ENCODE measurements around the gene ZNF276.
"Not testable (repeated sequence)": the region's sequence is repeated elsewhere in the genome, so short reads cannot be mapped to it uniquely, and the experiment has no call there.

ZNF276 gene

GRCh38 chr16:89749637-89750036 lies 28.3 kb downstream of the ZNF276 start:
- peak in 13 of 42 donors; percentile 18 to 56 (median 36) for DNase-seq
- intact Hi-C loops (cut with DNase I), result no loop called here

GRCh38 chr16:89759746-89760340 lies 38.5 kb downstream of the ZNF276 start:
- intact Hi-C loops (cut with DNase I), result no loop called here
- DNase-seq, result no peak

DNA sequence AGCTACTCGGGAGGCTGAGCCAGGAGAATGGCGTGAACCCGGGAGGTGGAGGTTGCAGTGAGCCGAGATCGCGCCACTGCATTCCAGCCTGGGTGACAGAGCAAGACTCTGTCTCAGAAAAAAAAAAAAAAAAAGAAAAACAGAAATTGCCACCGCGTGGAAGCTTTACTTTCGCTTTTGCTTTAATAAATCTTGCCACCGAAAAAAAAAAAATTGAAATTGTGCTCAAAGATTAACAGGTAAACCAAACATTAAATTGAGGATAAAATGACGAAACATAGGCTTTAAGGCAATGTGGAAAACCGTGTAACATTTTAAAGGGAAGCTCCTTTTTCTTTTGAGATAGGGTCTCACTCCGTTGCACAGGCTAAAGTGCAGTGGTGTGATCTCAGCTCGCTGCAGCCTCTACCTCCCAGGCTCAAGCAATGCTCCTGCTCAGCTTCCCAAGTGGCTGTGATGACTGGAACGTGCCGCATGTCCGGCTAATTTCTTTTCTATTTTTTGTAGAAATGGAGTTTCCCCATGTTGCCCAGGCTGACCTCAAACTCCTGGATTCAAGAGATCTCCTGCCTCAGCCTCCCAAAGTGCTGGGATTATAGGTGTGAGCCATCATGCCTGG lies 40.1 kb downstream of the ZNF276 start:
- no peak for DNase-seq
- intact Hi-C loops (cut with DNase I), result no loop called here

DNA sequence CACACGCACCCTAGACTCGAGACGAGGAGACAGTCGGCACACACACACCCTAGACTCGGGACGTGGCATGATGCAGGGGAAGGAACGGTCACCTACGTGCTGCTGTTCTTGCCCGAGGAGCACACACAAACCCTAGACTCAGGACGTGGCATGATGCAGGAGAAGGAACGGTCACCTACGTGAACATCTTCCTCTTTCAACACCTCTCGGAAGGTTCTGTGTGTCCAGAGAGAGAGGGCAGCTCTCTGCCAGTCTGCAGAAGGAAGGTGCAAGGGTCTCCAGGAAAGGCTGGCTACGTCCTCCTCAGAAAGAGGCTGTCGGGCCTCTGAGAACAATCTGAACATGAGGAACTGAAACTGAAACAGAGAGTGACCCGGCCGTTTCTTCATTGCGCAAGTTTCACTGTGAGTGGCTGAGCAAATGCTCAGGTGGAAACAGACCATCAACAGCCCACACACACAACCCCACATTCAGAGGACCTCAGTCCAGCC lies 43.4 kb downstream of the ZNF276 start:
- intact Hi-C loops (cut with DNase I), result no loop called here
- peak in 17 of 42 donors; percentile 13 to 64 (median 40) for DNase-seq

DNA sequence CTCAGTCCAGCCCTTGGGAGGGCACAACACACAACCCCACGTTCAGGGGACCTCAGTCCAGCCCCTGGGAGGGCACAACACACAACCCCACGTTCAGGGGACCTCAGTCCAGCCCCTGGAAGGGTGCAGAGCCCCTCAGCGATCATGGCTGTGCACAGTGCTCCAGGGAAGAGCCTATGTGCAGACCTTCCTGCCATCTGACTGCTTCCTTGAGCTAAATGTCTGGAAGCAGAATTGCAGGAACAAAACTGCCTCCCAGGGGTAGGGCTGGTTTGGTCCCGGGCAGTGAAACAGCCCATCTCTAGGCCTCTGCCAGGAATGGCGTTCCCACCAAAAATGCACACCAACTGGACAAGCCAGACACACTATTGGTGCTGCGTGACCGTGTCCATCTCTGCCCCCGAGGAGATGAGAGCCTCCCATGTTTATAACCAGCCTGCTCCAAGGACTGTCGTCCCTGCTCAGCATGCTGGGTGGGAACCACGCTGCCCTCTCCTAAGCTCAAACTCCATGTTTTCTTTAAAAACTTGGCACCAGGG lies 44.0 kb downstream of the ZNF276 start:
- intact Hi-C loops (cut with DNase I), result no loop called here
- no peak for DNase-seq

DNA sequence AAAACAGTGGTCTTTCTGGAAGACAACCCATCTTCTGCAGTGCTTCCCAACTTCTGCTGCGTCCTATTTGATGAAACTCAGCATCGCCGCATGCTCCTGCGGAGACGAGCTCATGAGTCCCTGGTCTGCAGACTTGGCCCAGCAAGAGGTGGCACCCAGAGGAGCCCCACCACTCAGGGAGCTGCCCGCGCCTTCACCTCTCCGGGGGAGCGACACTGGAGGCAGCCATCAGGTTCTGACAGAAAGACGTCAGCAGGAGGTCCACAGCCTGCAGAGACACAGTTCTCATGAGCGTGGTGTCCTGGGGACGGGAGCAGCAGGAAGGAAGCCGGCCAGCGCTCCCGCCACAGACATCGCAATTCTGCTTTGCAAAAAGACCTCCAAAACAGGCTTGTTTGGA lies 49.0 kb downstream of the ZNF276 start:
- intact Hi-C loops (cut with DNase I), result no loop called here
- no peak for DNase-seq

DNA sequence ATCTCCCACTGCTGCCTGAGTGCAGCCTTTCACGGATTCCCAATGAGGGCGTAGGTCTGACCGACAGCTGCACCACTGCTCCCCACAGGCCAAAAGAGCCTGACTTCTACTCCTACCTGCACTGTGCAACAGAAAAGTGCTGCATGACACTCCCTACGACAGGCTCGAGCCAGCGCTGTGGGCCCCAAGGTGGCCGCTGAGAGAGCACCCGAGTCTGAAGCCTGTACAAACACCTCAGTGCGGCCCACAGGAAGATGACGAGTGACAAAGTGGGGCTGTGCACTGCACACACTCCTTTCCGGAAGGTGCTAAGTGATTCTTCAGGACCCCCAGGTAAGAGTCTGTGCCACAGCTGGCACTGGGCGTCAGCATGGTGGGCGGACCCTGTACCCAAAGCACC lies 53.9 kb downstream of the ZNF276 start:
- intact Hi-C loops (cut with DNase I), result no loop called here
- no peak for DNase-seq

DNA sequence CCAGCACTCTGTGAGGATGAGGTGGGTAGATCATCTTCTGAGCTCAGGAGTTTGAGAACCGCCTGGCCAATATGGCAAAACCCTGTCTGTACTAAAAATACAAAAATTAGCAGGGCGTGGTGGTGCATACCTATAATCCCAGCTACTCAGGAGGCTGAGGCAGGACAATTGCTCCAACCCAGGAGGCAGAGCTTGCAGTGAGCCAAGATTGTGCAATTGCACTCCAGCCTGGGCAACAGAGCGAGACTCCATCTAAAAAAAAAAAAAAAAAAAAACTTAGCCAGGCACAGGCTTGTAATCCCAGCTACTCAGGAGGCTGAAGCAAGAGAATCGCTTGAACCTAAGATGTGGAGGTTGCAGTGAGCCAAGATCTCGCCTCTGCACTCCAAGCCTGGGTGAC lies 56.9 kb downstream of the ZNF276 start:
- intact Hi-C loops (cut with DNase I); DNase-seq: not testable (repeated sequence)

DNA sequence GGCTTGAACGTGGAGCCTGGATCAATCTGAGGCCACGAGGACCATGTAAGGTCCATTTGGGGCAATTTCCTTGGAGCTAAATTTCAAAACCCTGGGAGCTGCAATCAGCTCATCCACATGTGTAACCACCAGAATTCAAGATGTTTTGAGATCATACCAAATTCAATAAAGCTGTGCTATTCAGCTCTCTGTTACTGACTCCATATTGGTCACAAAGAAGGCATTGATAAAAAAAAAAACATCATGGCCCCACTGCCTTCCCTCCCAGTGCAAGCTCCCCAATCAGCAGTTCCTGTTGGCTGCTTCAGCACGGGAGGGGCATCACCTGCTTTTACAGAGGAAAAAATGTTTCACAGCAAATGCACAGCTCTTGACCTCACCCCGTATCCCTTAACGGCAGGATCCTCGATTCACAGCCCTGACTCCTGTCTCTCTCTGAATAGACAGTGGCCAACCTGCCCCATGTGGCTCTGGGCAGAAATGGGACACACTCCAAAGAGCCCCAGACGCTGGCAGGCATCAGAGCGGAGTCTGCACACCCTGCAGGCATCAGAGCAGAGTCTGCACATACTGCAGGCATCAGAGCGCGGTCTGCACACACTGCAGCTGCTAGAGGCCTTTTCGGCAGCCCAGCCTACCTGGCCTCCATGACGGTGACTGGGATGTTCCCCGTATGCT lies 58.0 kb downstream of the ZNF276 start:
- peak in 39 of 42 donors; percentile 7 to 69 (median 38) for DNase-seq
- intact Hi-C loops (cut with DNase I), result no loop called here

GRCh38 chr16:89779909-89780305 lies 58.6 kb downstream of the ZNF276 start:
- intact Hi-C loops (cut with DNase I), result no loop called here
- DNase-seq, result peak in 40 of 42 donors; percentile 7 to 83 (median 48)

- intact Hi-C loops (cut with DNase I), result no loop called here
- DNase-seq, result no peak
Observed at GRCh38 chr16:89782489-89782888, 61.2 kb downstream of the ZNF276 start.

GRCh38 chr16:89783952-89784351 lies 62.6 kb downstream of the ZNF276 start:
- DNase-seq; intact Hi-C loops (cut with DNase I): not testable (repeated sequence)

- DNase-seq, result no peak
- intact Hi-C loops (cut with DNase I), result no loop called here
Observed at GRCh38 chr16:89784406-89784805, 63.1 kb downstream of the ZNF276 start.

GRCh38 chr16:89785523-89786155 lies 64.3 kb downstream of the ZNF276 start:
- DNase-seq, result peak in 30 of 42 donors; percentile 12 to 68 (median 41)
- intact Hi-C loops (cut with DNase I), result no loop called here

- intact Hi-C loops (cut with DNase I), result no loop called here
Observed at GRCh38 chr16:89786474-89787364, 65.4 kb downstream of the ZNF276 start.

DNA sequence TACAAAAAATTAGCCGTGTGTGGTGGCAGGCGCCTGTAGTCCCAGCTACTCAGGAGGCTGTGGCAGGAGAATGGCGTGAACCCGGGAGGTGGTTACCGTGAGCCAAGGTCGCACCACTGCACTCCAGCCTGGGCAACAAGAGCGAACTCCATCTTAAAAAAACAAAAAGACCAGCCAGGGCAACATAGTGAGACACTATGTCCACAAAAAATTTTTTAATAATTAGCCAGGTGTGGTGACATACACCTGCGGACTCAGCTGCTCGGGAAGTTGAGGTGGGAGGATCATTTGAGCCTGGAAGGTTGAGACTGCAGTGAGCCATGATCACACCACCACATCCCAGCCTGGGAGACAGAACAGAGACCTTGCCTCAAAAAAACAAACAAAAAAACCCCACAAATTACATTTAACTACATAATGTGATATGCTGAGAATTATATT lies 66.0 kb downstream of the ZNF276 start:
- DNase-seq, result no peak
- intact Hi-C loops (cut with DNase I), result no loop called here

More at GRCh38 chr16:89786474-89787364, 65.4 kb downstream of the ZNF276 start:
- DNase-seq, result no peak
